Thyroid gland (tissue), 4 donors: Measurements from ENCODE around the gene SMARCC2. TPM values are rescaled to one million over a fixed set of nuclear protein-coding genes. Genes with fewer than 3 reads are reported as not detected.

Experiments used
- DNase-seq, 2 donors: peaks; one replicate each; pipeline ENCODE4 v3.0.0-alpha.2; 2019
- H3K27ac ChIP-seq, 3 donors: fragments of 200-600 bp; sonication (generic); 1 replicate in 2 of 3; 2 replicates in 1 of 3; pipeline ENCODE4 v1.5.1; 2016 to 2019; ENCODE audit warnings: mild to moderate bottlenecking in 1 of 3, moderate library complexity in 1 of 3
- H3K27me3 ChIP-seq: fragments of 200-600 bp; sonication (generic); one replicate; pipeline ENCODE4 v1.5.1; 2019
- H3K36me3 ChIP-seq, 2 donors: fragments of 200-600 bp; sonication (generic); one replicate each; pipeline ENCODE4 v1.5.1; 2016 to 2019
- H3K4me1 ChIP-seq, 2 donors: fragments of 200-600 bp; sonication (generic); one replicate each; pipeline ENCODE4 v1.5.1; 2017 to 2019
- H3K4me3 ChIP-seq, 3 donors: fragments of 200-600 bp; sonication (generic); replicated peaks in 1 of 3; 1 replicate in 2 of 3; 2 replicates in 1 of 3; pipeline ENCODE4 v1.5.1; 2016; ENCODE audit warnings: mild to moderate bottlenecking in 1 of 3
- H3K9me3 ChIP-seq: fragments of 200-600 bp; sonication (generic); one replicate; pipeline ENCODE4 v1.5.1; 2017
- CTCF ChIP-seq, 6 experiments: fragments of 200-600 bp in 3 of 6; fragments of 450-650 bp in 3 of 6; sonication (generic) in 3 of 6; IDR thresholded peaks; one replicate each; pipeline ENCODE4 v1.5.1; 2016 to 2019; ENCODE audit warnings: antibody characterized with exemption in 6 of 6, mild to moderate bottlenecking in 2 of 6, inconsistent platforms in 1 of 6, moderate library complexity in 1 of 6
- POLR2A ChIP-seq, 2 donors: fragments of 450-650 bp; IDR thresholded peaks; one replicate each; pipeline ENCODE4 v1.6.1; 2017; ENCODE audit warnings: antibody characterized with exemption in 2 of 2, mild to moderate bottlenecking in 2 of 2, moderate library complexity in 1 of 2
- WGBS, 2 donors: methylation state at CpG; one replicate each; pipeline ENCODE4 v1.1.5; 2017; 5-methylcytosine and 5-hydroxymethylcytosine counted together
- intact Hi-C: fragments of 100-400 bp; cut with DNase I; formaldehyde crosslinking; loops from one replicate; pipeline ENCODE4 v1.15.1; 2023
- total RNA-seq, 4 donors: library from RNA; depleted of rRNA; stranded (reverse); fragments of >200 nt; gene quantifications; one replicate each; pipeline ENCODE4 v1.2.3, GENCODE V29; 2016

Gene SMARCC2
- total RNA-seq, 4 donors from 2014 or later, result 76.5 to 101 (median 83.0) TPM

GRCh38 chr12:56141946-56142784, 47.1 kb downstream of the SMARCC2 start:
- intact Hi-C loops, result no loop called here
- no peaks in the 10 kb centered on the region for H3K27me3 ChIP-seq
- WGBS, 2 donors, result 92% methylated on average over 19 of the region's 19 CpGs
- peaks cover 4 to 19% of the 10 kb centered on the region in 2 donors for H3K4me1 ChIP-seq
- no peak for TF ChIP-seq CTCF (IDR thresholded peaks at IDR 0.05)
- TF ChIP-seq POLR2A (IDR thresholded peaks at IDR 0.05), result no peak
- H3K4me3 ChIP-seq, result no peak overlapping the region
- no peaks in the 10 kb centered on the region for H3K9me3 ChIP-seq
- H3K27ac ChIP-seq, result no peak overlapping the region
- peaks cover 36 to 53% of the 10 kb centered on the region in 2 donors for H3K36me3 ChIP-seq
- no peak for DNase-seq

GRCh38 chr12:56137853-56138571, 51.3 kb downstream of the SMARCC2 start:
- WGBS, 2 donors, result 92 to 93% methylated on average over 13 to 14 of the region's 14 CpGs
- intact Hi-C loops, result no loop called here
- H3K4me3 ChIP-seq, result no peak overlapping the region
- no peaks in the 10 kb centered on the region for H3K9me3 ChIP-seq
- no peak overlapping the region for H3K27ac ChIP-seq
- H3K4me1 ChIP-seq, result peaks cover 0 to 8% of the 10 kb centered on the region in 2 donors
- no peak for TF ChIP-seq CTCF (IDR thresholded peaks at IDR 0.05)
- no peak for TF ChIP-seq POLR2A (IDR thresholded peaks at IDR 0.05)
- no peaks in the 10 kb centered on the region for H3K27me3 ChIP-seq
- H3K36me3 ChIP-seq, result peaks cover 40 to 43% of the 10 kb centered on the region in 2 donors
- DNase-seq, result no peak

GRCh38 chr12:56134897-56135296, 54.4 kb downstream of the SMARCC2 start:
- H3K9me3 ChIP-seq, result no peaks in the 10 kb centered on the region
- peaks cover 0 to 6% of the 10 kb centered on the region in 2 donors for H3K4me1 ChIP-seq
- no peak overlapping the region for H3K4me3 ChIP-seq
- DNase-seq, result no peak
- peaks cover 42 to 58% of the 10 kb centered on the region in 2 donors for H3K36me3 ChIP-seq
- intact Hi-C loops, result no loop called here
- TF ChIP-seq CTCF (IDR thresholded peaks at IDR 0.05) (no peak), POLR2A (IDR thresholded peaks at IDR 0.05) (no peak)
- no peak overlapping the region for H3K27ac ChIP-seq
- WGBS, 2 donors, result 97 to 98% methylated on average over 6 of the region's 6 CpGs
- no peaks in the 10 kb centered on the region for H3K27me3 ChIP-seq

- H3K27me3 ChIP-seq, result no peaks in the 10 kb centered on the region
- 85 to 90% methylated on average over 4 of the region's 4 CpGs for WGBS, 2 donors
- no peak overlapping the region for H3K4me3 ChIP-seq
- no peak for DNase-seq
- H3K27ac ChIP-seq, result no peak overlapping the region
- TF ChIP-seq CTCF (IDR thresholded peaks at IDR 0.05) (no peak), POLR2A (IDR thresholded peaks at IDR 0.05) (no peak)
- H3K4me1 ChIP-seq, result peaks cover 21 to 28% of the 10 kb centered on the region in 2 donors
- H3K36me3 ChIP-seq, result peaks cover 20 to 32% of the 10 kb centered on the region in 2 donors
- no peaks in the 10 kb centered on the region for H3K9me3 ChIP-seq
- intact Hi-C loops, result no loop called here
Measured at GRCh38 chr12:56130876-56131275, 58.4 kb downstream of the SMARCC2 start.
